GM06990 (cell line): ENCODE data around the gene TBC1D20.
"Not testable (repeated sequence)": the region's sequence is repeated elsewhere in the genome, so short reads cannot be mapped to it uniquely, and the experiment has no call there.

Source experiments
- DNase-seq: peaks from one replicate; pipeline ENCODE4 v3.0.0-alpha.2; 2011; ENCODE audit not compliant: insufficient read length; ENCODE audit errors: extremely low read depth
- H3K27me3 ChIP-seq: replicated peaks from 2 replicates; pipeline ENCODE4 v1.6.0; 2011; ENCODE audit warnings: low read length; ENCODE audit not compliant: control insufficient read depth, insufficient read depth
- H3K36me3 ChIP-seq: 2 replicates; pipeline ENCODE4 v1.5.1; 2011; ENCODE audit warnings: low read length; ENCODE audit not compliant: control insufficient read depth, insufficient read depth
- H3K4me3 ChIP-seq: replicated peaks from 2 replicates; pipeline ENCODE4 v1.5.1; 2011; ENCODE audit warnings: low read depth, mild to moderate bottlenecking, control low read depth, low read length
- TF ChIP-seq, protein P1 (sequence below): IDR thresholded peaks from 2 replicates; pipeline ENCODE4 v1.5.1; 2011; ENCODE audit warnings: low read length, control low read depth, mild to moderate bottlenecking, inconsistent platforms; ENCODE audit not compliant: insufficient read depth, poor library complexity, severe bottlenecking

The TBC1D20 gene, protein sequence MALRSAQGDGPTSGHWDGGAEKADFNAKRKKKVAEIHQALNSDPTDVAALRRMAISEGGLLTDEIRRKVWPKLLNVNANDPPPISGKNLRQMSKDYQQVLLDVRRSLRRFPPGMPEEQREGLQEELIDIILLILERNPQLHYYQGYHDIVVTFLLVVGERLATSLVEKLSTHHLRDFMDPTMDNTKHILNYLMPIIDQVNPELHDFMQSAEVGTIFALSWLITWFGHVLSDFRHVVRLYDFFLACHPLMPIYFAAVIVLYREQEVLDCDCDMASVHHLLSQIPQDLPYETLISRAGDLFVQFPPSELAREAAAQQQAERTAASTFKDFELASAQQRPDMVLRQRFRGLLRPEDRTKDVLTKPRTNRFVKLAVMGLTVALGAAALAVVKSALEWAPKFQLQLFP

DNA sequence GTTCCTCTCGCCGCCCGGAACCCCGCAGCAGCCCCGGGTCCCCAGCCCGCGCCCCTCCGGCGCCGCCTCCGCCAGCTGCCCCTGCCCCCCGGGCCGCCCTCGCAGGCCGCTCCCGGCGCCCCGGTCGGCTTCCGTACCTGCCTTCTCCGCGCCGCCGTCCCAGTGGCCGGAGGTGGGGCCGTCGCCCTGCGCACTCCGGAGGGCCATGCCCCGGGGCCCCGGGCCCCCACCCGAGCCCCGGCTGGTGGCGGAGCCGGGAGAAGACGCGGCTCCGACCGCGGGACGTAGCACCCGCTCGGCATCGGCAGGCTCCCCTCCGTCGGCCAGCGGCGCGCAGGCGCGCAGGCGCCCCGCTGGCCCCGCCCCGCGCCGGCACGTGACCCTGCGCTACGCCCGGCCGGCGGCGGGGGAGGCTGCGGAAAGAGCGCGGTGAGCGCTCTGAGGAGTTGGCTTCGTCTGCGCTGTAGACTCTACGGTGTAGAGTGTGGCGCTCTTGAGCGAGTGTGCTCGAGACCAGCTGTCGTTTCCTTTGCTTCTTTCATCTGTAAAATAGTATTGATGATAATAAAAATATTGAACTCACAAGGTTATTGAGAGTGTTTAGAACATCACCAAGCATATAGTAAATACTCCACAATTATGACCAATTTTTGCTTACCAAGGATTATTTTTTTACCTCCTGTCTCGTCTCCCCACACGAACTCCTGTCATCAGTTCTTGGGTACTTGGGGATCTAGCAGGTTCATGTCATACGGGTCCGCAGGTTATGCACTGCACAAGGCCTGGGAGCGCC, at the start of gene TBC1D20:
TBC1D20 (minus strand) TSS at position 335 of the 793 bp plus-strand sequence; CDS start at position 207, 128 bp downstream.
- peak; percentile 91 for DNase-seq
- Histone ChIP-seq H3K4me3 (peak within 1 kb of the TSS; percentile 87), H3K36me3 (no peaks in the 10 kb centered on the region), H3K27me3 (no peaks in the 10 kb centered on the region)
- TF ChIP-seq, protein P1, sequence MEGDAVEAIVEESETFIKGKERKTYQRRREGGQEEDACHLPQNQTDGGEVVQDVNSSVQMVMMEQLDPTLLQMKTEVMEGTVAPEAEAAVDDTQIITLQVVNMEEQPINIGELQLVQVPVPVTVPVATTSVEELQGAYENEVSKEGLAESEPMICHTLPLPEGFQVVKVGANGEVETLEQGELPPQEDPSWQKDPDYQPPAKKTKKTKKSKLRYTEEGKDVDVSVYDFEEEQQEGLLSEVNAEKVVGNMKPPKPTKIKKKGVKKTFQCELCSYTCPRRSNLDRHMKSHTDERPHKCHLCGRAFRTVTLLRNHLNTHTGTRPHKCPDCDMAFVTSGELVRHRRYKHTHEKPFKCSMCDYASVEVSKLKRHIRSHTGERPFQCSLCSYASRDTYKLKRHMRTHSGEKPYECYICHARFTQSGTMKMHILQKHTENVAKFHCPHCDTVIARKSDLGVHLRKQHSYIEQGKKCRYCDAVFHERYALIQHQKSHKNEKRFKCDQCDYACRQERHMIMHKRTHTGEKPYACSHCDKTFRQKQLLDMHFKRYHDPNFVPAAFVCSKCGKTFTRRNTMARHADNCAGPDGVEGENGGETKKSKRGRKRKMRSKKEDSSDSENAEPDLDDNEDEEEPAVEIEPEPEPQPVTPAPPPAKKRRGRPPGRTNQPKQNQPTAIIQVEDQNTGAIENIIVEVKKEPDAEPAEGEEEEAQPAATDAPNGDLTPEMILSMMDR: peak; percentile 41

DNA sequence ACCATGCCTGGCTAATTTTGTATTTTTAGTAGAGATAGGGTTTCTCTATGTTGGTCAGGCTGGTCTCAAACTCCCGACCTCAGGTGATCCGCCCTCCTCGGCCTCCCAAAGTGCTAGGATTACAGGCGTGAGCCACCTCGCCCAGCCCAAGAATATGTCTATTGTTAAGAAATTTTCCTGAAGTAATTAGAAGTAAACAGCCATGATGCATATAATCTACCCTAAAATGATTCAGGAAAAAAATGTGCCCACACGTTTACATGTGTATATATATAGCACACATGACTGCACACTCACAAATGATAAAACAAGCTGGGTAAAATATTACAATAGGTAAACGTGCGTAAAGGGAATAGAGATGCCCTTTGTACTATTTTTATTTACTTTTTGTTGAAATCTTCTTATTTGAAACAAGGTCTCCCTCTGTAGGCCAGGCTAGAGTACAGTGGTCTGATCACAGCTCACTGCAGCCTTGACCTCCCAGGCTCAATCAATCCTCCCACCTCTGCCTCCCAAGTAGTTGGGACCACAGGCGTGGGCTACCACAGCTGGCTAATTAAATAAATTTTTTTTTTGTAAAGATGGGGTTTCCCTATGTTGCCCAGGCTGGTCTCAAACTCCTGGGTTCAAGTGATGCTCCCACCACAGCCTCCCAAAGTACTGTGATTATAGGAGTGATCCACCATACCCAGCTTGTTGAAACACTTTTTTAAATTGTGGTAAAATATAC, 48.2 kb upstream of the TBC1D20 start:
- H3K36me3 ChIP-seq, H3K4me3 ChIP-seq, DNase-seq, H3K27me3 ChIP-seq: not testable (repeated sequence)

DNA sequence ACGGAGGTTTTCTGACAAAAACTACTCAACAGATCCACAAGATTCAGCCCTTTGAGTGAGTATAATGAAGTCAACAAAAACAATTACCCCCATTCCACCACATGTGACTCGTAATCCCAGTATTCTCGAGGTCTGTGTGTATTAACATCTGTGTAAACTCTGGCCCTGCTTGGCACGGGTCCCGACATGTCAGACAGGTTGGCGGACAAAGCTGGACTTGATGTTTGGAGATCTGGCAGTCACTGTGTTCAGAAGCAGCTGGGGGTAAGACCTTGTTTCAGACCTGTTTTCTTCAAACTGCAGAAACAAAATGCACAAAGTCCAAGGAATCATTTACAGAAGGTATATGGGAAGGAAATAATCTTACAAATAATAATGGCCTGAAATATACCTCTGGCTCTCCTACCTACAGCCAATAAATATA, 46.0 kb upstream of the TBC1D20 start:
- DNase-seq, H3K4me3 ChIP-seq, H3K27me3 ChIP-seq, H3K36me3 ChIP-seq: not testable (repeated sequence)

DNA sequence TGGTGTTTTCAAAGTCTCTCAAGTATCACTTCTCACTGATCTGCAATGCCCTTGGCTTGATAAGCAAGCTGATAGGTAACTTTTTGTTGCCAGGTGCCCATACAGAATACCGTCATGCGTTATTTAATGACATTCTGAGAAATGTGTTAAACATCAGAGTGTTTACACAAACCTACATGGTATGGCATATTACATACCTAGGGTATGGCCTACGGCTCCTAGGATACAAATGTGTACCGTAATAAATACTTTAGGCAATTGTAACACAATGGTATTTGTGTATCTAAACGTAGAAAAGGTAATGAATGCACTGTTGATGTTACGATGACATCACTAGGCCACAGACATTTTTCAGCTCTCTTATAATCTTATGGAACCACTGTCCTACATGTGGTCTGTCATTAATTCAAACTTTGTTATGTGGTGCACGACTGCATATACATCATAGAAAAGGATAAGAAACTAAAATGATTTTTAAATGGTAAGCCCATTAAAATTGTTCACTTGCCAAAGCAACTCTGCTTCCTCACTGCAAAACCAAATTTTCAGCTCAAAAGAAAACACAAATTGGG, 45.5 kb upstream of the TBC1D20 start:
- Histone ChIP-seq H3K27me3 (no peaks in the 10 kb centered on the region), H3K4me3 (no peak overlapping the region), H3K36me3 (peaks cover 6% of the 10 kb centered on the region)
- TF ChIP-seq, protein P1: no peak
- DNase-seq: no peak

DNA sequence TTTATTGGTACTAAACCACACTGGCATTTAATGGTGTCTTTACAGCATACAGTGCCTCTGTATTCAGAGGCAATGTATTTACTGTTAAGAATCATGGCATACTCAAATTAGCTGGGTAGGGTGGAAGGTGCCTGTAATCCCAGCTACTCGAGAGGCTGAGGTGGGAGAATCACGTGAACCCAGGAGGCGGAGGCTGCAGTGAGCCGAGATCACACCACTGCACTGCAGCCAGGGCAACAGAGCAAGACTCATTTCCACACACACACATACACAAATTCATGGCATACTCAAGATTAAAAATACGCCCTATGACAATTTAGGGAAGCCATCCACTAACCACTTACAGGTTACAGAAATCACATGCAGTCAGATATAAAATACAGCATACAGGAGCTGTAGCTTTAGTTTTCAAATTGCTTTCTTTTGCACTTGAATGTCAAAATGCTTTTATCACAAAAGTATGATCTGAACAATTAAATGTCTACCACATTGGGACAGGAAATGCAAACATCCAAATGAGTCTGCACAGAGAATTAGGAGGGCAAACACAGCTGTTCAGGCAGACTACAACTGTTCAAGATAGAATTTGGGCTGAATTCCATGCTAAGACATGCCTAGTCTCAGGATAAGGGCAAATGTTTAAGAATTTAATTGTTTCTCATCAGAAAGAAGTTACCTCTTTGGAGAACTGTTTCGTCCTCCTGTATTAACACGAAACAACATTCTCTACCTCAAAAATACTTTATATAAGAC, 44.8 kb upstream of the TBC1D20 start:
- no peak for DNase-seq
- TF ChIP-seq, protein P1: no peak
- Histone ChIP-seq H3K4me3 (no peak overlapping the region), H3K36me3 (peaks cover 8% of the 10 kb centered on the region), H3K27me3 (no peaks in the 10 kb centered on the region)

DNA sequence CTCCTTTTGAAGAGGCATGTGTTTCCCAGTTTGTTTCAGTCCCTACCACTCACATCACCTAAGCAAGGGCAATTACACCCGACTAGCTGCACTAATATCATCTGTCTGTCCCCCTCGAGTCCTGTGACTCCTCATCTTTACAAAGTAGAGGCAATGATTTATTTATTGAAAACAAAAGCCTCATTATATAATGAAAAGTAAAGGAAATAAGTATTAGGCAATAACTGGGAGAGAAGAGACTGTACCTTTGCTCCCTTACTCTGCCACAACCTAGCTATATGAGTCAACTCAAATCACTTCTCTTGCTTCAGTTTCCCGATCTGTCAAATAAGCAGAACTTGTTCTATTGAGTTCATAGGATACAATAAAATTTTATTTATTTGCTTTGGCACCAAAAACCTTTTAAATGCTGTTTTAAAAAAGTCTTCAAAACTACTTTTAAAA, 42.3 kb upstream of the TBC1D20 start:
- TF ChIP-seq, protein P1: no peak
- Histone ChIP-seq H3K36me3 (peaks cover 8% of the 10 kb centered on the region), H3K4me3 (no peak overlapping the region), H3K27me3 (no peaks in the 10 kb centered on the region)
- DNase-seq: no peak
